ENCODE results near the gene AUH. TPM values are rescaled to one million over a fixed set of nuclear protein-coding genes. Genes with fewer than 3 reads are reported as not detected.

AUH gene
- total RNA-seq, 1 donor from 2014 or later = 9.8 TPM

- H3K4me1 Mint-ChIP-seq (ENCODE audit: low read depth, unreplicated experiment) = peaks cover 10% of the 10 kb centered on the region
- no peak overlapping the region for H3K4me3 Mint-ChIP-seq (ENCODE audit: unreplicated experiment)
- no peak overlapping the region for H3K4me2 ChIP-seq (ENCODE audit: low read length)
- DNase-seq (ENCODE audit: low read depth) = no peak
- peaks cover 16% of the 10 kb centered on the region for H3K36me3 Mint-ChIP-seq (ENCODE audit: low read depth, unreplicated experiment)
- H3K36me3 ChIP-seq (ENCODE audit: insufficient read depth, low read length) = peaks cover 20% of the 10 kb centered on the region
- no peak overlapping the region for H3K27ac ChIP-seq (ENCODE audit: low read depth, low read length)
- H4K20me1 ChIP-seq (ENCODE audit: insufficient read depth, low read length) = peaks cover 42% of the 10 kb centered on the region
- peaks cover 7% of the 10 kb centered on the region for H3K4me1 ChIP-seq (ENCODE audit: insufficient read depth, low read length)
- no peak overlapping the region for H3K27ac Mint-ChIP-seq (ENCODE audit: unreplicated experiment)
- H3K27me3 Mint-ChIP-seq (ENCODE audit: low read depth, unreplicated experiment) = no peaks in the 10 kb centered on the region
- no peak for FAIRE-seq
- H3K9me3 ChIP-seq (ENCODE audit: insufficient read depth, low read depth, low read length) = no peaks in the 10 kb centered on the region
- no peak overlapping the region for H3K9ac ChIP-seq (ENCODE audit: low read length)
- no peak overlapping the region for H2AFZ ChIP-seq (ENCODE audit: low read depth, low read length)
- H3K27me3 ChIP-seq (ENCODE audit: insufficient read depth, low read length) = no peaks in the 10 kb centered on the region
- H3K9me3 Mint-ChIP-seq (ENCODE audit: unreplicated experiment) = peaks cover 3% of the 10 kb centered on the region
- peaks cover 56% of the 10 kb centered on the region for H3K79me2 ChIP-seq (ENCODE audit: insufficient read depth, low read length)
- no peak overlapping the region for H3K4me3 ChIP-seq (ENCODE audit: insufficient read depth, low read depth, low read length)
- TF ChIP-seq, protein P1, sequence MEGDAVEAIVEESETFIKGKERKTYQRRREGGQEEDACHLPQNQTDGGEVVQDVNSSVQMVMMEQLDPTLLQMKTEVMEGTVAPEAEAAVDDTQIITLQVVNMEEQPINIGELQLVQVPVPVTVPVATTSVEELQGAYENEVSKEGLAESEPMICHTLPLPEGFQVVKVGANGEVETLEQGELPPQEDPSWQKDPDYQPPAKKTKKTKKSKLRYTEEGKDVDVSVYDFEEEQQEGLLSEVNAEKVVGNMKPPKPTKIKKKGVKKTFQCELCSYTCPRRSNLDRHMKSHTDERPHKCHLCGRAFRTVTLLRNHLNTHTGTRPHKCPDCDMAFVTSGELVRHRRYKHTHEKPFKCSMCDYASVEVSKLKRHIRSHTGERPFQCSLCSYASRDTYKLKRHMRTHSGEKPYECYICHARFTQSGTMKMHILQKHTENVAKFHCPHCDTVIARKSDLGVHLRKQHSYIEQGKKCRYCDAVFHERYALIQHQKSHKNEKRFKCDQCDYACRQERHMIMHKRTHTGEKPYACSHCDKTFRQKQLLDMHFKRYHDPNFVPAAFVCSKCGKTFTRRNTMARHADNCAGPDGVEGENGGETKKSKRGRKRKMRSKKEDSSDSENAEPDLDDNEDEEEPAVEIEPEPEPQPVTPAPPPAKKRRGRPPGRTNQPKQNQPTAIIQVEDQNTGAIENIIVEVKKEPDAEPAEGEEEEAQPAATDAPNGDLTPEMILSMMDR (IDR thresholded peaks at IDR 0.05; ENCODE audit: insufficient read depth, low read depth, low read length) = no peak
- no peak for TF ChIP-seq EZH2 (IDR thresholded peaks at IDR 0.05; ENCODE audit: insufficient read depth, low read length)
These were observed 48.4 kb upstream of the AUH start for GRCh38 chr9:91410161-91410560.

DNA sequence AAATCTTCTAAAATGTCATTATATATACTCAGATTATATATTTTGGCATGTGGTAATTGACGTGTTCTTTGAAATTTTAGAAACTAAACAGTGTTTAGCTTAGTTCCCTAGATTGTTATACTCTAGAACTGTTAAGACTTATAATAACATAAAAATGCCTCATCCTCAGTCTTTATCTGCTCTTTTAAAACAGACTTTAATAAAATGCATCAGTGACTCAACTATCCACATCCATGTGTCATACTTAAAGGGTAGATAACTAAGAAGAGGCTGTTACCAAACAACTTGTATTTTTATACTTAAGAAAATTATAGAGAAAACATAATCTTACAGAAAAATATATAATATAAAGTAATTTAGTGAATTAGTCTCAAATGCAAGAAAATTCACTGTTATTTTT lies 46.8 kb upstream of the AUH start:
- Histone ChIP-seq H3K9me3 (ENCODE audit: insufficient read depth, low read depth, low read length) (no peaks in the 10 kb centered on the region), H2AFZ (ENCODE audit: low read depth, low read length) (no peak overlapping the region), H3K4me3 (ENCODE audit: insufficient read depth, low read depth, low read length) (no peak overlapping the region), H3K9ac (ENCODE audit: low read length) (no peak overlapping the region), H3K27me3 (ENCODE audit: insufficient read depth, low read length) (no peaks in the 10 kb centered on the region), H3K27ac (ENCODE audit: low read depth, low read length) (no peak overlapping the region), H3K4me1 (ENCODE audit: insufficient read depth, low read length) (peaks cover 7% of the 10 kb centered on the region), H3K79me2 (ENCODE audit: insufficient read depth, low read length) (peaks cover 39% of the 10 kb centered on the region), H3K4me2 (ENCODE audit: low read length) (no peak overlapping the region), H4K20me1 (ENCODE audit: insufficient read depth, low read length) (peaks cover 36% of the 10 kb centered on the region), H3K36me3 (ENCODE audit: insufficient read depth, low read length) (peaks cover 20% of the 10 kb centered on the region)
- DNase-seq (ENCODE audit: low read depth) = peak; percentile 47
- TF ChIP-seq, protein P1 (IDR thresholded peaks at IDR 0.05; ENCODE audit: insufficient read depth, low read depth, low read length) = no peak
- TF ChIP-seq EZH2 (IDR thresholded peaks at IDR 0.05; ENCODE audit: insufficient read depth, low read length) = no peak
- Mint-ChIP-seq H3K9me3 (ENCODE audit: unreplicated experiment) (peaks cover under 1% of the 10 kb centered on the region), H3K4me1 (ENCODE audit: low read depth, unreplicated experiment) (peaks cover 11% of the 10 kb centered on the region), H3K36me3 (ENCODE audit: low read depth, unreplicated experiment) (peaks cover 18% of the 10 kb centered on the region), H3K27ac (ENCODE audit: unreplicated experiment) (no peak overlapping the region), H3K27me3 (ENCODE audit: low read depth, unreplicated experiment) (no peaks in the 10 kb centered on the region), H3K4me3 (ENCODE audit: unreplicated experiment) (no peak overlapping the region)
- FAIRE-seq = no peak

- Histone ChIP-seq H3K4me2 (ENCODE audit: low read length) (peak overlapping the region; percentile 1), H3K4me1 (ENCODE audit: insufficient read depth, low read length) (peaks cover 7% of the 10 kb centered on the region), H3K9me3 (ENCODE audit: insufficient read depth, low read depth, low read length) (no peaks in the 10 kb centered on the region), H3K9ac (ENCODE audit: low read length) (no peak overlapping the region), H4K20me1 (ENCODE audit: insufficient read depth, low read length) (peaks cover 36% of the 10 kb centered on the region), H3K4me3 (ENCODE audit: insufficient read depth, low read depth, low read length) (no peak overlapping the region), H3K36me3 (ENCODE audit: insufficient read depth, low read length) (peaks cover 20% of the 10 kb centered on the region), H2AFZ (ENCODE audit: low read depth, low read length) (no peak overlapping the region), H3K27me3 (ENCODE audit: insufficient read depth, low read length) (no peaks in the 10 kb centered on the region), H3K79me2 (ENCODE audit: insufficient read depth, low read length) (peaks cover 32% of the 10 kb centered on the region), H3K27ac (ENCODE audit: low read depth, low read length) (no peak overlapping the region)
- peaks cover 18% of the 10 kb centered on the region for H3K36me3 Mint-ChIP-seq (ENCODE audit: low read depth, unreplicated experiment)
- DNase-seq (ENCODE audit: low read depth) = no peak
- H3K27ac Mint-ChIP-seq (ENCODE audit: unreplicated experiment) = peak overlapping the region; percentile 18
- no peaks in the 10 kb centered on the region for H3K9me3 Mint-ChIP-seq (ENCODE audit: unreplicated experiment)
- peaks cover 11% of the 10 kb centered on the region for H3K4me1 Mint-ChIP-seq (ENCODE audit: low read depth, unreplicated experiment)
- FAIRE-seq = no peak
- TF ChIP-seq, protein P1 (IDR thresholded peaks at IDR 0.05; ENCODE audit: insufficient read depth, low read depth, low read length) = no peak
- TF ChIP-seq EZH2 (IDR thresholded peaks at IDR 0.05; ENCODE audit: insufficient read depth, low read length) = no peak
- H3K27me3 Mint-ChIP-seq (ENCODE audit: low read depth, unreplicated experiment) = no peaks in the 10 kb centered on the region
- no peak overlapping the region for H3K4me3 Mint-ChIP-seq (ENCODE audit: unreplicated experiment)
These were observed 46.0 kb upstream of the AUH start for GRCh38 chr9:91407580-91408318.
